GM21619 (cell line): Measurements from ENCODE around the gene CAV3.
A peak's percentile ranks its signal among the peaks of the same experiment; 100 is the strongest.

Experiments
- ATAC-seq: cut with Tn5 transposase; IDR thresholded peaks from one replicate; pipeline ENCODE4 v1.9.1; 2021; ENCODE audit not compliant: unreplicated experiment

CAV3 gene

DNA sequence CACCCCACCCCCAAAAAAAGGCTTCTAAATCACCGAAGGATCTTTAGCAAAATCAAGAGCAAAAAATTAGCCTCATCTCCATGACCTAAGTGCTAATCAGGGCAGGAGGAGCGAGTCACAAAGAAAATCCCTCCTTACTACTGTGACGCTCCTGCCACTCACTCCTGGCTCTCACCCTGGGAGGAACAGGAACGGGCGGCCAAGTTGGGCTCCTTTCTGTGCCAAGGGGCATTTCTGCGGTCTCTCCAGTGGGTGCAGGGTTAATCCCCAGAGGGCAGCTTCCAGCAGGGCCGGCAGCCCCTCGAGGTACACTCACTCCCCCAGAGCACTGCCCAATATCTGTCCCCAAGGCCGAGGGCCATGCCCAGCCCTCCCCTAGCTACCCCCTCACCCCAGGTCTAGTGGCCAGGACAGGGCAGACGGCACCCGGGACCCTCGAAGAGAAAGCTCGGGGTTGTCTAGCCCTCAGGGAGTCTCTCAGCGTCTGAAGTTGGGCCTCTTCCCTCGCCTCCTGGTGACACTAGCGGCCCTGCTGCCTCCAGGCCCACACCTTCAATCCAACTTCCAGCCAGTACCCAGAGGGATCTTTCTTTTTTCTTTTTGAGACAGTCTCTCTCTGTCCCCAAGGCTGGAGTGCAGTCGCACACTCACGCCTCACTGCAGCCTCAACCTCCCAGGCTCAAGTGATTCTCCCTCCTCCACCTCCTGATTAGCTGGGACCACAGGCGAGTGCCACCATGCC, 706 bp downstream of the CAV3 start:
- no peak for ATAC-seq

GRCh38 chr3:8734908-8735307, 1.3 kb downstream of the CAV3 start:
- no peak for ATAC-seq

DNA sequence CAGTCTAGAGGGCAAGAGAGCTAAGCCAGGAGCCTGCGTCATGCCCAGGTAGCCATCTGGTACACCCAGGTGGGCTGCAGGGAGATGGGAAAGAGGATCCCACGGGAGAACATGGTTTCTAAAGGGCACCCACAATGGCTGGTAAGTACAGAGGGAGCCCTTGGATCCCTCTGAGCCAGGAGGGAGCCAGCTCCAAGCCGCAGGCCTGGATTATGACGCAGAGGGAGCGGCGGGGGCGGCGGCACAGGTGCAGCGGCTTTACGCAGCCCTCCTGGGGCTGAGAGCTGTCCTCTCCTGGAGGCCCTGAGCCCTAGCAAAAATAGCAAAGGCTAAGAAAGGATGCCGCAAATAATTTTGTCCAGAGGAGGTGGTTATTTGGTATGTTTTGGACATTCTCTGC, 2.8 kb downstream of the CAV3 start:
- ATAC-seq: no peak

DNA sequence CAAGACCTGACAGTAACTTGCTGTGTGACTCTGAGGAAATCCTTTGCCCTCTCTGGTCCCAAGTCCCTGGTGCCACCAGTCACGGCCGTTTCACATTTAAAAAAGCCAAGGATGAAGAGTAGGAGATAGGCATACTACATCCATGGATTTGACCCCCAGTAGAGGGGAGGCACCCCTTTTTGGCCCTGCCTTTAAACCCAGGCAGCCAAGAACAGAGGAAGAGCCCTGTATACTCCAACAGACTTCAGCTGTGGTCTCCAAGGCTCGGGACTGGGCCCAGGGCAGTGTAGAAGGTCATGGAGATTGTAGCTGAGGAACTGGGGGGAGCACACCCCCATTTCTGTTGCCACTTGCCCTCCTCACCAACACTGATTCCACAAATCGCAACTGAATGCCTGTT, 3.7 kb downstream of the CAV3 start:
- ATAC-seq: no peak

DNA sequence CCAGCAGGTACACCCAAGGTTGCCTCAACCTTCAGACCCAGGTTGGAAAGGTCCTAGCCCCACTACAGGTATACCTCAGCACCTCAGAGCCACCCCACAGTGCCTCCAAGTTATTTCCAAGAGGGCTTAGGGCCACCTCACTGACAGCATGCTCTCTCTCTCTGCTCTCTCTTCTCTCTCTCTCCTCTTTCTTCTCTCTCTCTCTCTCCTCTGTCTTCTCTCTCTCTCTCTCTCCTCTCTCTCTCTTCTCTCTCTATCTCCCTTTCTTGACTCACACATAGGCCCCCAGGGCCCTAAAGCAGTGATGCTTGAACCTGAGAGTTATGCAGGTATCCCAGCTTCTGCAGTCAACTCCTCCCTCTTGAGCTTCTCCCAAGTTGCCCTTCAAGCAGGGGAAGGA, 4.2 kb downstream of the CAV3 start:
- ATAC-seq: no peak

DNA sequence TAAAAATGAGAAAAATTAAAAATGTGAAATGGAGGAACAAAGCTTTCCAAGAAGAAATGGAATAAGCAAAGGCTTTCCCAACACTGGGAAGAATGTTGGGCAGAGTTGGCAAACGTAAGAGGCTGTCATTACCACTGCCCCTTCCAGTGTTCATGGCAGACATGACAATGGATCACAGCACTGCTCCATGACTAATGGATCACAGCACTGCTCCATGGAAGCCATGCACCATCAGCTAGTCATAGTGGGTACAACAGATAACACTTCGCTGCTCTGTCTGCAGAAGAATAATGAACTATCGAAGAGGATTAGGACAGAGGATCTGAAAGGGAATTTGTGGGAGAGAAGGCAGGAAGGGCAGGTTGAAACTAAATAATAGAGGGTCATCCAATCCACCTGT, 5.0 kb downstream of the CAV3 start:
- ATAC-seq: no peak

GRCh38 chr3:8739757-8740504, 6.3 kb downstream of the CAV3 start:
- ATAC-seq: peak; percentile 65

GRCh38 chr3:8741581-8742261, 8.1 kb downstream of the CAV3 start:
- ATAC-seq: no peak

- ATAC-seq: no peak
Measured at GRCh38 chr3:8743021-8743601, 9.5 kb downstream of the CAV3 start.

GRCh38 chr3:8743911-8744310, 10.3 kb downstream of the CAV3 start:
- ATAC-seq: no peak

DNA sequence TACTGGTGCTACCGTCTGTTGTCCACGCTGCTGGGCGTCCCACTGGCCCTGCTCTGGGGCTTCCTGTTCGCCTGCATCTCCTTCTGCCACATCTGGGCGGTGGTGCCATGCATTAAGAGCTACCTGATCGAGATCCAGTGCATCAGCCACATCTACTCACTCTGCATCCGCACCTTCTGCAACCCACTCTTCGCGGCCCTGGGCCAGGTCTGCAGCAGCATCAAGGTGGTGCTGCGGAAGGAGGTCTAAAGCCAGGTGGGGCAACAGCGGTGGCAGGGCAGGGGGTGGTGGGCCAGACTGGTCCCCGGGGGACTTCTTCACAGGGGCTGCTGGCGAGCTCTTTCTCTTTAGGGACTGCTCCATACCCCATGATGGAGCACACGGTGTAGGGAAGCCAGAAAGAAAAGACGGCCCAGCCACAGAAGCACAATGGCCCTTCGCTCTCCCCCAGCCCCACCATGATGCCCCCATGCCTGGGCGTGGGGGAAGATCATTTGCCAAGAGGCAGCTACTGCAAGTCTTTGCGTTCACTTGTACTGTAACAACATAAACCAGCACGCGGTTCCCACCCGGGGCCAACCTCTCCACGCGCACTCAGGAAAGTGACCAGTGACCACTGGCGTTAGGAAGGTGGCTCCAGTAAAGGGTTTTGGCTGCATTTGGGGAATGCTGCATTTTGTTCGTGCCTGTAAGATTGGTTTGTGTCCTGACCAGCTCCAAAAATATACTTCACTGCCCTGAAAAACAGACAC, 12.2 kb downstream of the CAV3 start:
- no peak for ATAC-seq

- no peak for ATAC-seq
Measured at GRCh38 chr3:8746780-8747345, 13.3 kb downstream of the CAV3 start.

GRCh38 chr3:8749316-8749715, 15.7 kb downstream of the CAV3 start:
- no peak for ATAC-seq

DNA sequence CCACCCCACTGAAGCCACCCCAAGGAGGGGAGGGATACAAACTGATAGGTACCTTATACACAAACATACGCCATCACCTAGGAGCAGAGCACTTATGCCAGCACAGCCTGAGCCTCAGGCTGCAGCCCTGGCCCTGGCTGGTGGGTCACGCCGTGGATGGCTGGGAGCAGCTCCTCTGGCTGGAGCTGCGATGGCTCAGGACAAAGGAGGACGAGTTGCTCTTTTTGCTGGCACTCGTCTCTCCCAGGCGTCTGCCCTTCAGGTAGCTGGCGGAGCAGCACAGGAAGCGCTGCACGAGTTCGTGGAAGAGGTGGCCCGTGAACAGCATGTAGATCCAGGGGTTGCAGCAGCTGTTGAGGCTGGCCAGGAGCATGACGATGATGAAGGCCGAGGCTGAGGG, 19.2 kb downstream of the CAV3 start:
- no peak for ATAC-seq

- ATAC-seq: no peak
Measured at GRCh38 chr3:8755097-8755496, 21.5 kb downstream of the CAV3 start.

- ATAC-seq: no peak
Measured at GRCh38 chr3:8755564-8756237, 22.1 kb downstream of the CAV3 start.

GRCh38 chr3:8756671-8757070, 23.1 kb downstream of the CAV3 start:
- no peak for ATAC-seq

GRCh38 chr3:8757551-8758518, 24.2 kb downstream of the CAV3 start:
- peak; percentile 39 for ATAC-seq
